Epithelial cell of proximal tubule (primary cell): ENCODE data around the gene DOCK10. TPM values are rescaled to one million over a fixed set of nuclear protein-coding genes. Genes with fewer than 3 reads are reported as not detected.

Experiments
- DNase-seq: peaks from one replicate; pipeline ENCODE4 v3.0.0-alpha.2; 2011; ENCODE audit warnings: low read depth
- H3K4me3 ChIP-seq: 2 replicates; pipeline ENCODE4 v1.5.1; 2011; ENCODE audit warnings: low read depth, mild to moderate bottlenecking, low read length
- total RNA-seq: library from RNA; depleted of rRNA; stranded (reverse); fragments of >200 nt; gene quantifications from 2 replicates; pipeline ENCODE4 v1.2.3, GENCODE V29; 2015
- TF ChIP-seq, protein P1 (sequence below): conservative IDR thresholded peaks from 2 replicates; pipeline ENCODE4 v1.5.1; 2012; ENCODE audit warnings: low read depth, mild to moderate bottlenecking, low read length

Gene DOCK10
- total RNA-seq, 1 donor from 2014 or later: 2.1 TPM

DNA sequence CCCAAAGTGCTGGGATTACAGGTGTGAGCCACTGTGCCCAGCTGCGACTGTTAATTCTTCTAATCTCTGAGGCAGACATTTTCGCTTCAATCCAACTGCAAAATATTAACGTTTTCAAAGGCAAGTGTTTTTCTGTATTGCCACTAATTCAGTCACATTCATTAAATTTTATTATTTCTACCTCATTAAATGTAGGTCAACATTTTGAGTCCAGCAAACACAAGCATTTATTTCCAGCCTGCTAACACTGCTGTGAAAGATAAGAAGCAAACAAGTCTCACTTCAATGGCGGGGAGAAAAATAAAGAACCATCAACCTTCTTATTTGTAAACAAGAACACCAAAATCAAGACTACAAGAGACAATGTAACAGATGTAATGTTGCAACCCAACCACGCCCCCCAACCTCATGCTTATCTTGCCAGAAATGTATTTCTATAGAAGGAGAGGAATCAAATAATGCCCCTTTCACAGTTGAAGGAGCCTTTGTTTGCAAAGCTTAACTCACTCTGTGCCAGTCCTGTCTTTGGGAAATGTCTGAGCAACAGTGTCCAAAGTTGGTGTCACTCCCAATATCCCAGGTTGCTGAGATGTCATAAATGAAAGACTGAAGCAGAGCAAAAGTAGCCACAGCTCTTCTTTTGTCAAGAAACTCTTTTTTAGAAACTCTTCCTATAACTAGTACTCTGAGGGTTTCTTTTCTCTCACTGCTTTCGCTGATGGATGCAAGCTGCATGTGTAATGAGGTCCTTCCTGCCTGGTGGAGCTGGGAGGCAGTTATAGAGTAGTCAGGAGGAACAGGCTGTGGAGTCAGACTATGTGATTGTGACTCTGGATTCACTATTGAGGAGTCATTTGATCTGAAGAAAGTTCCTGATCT, 8.6 kb downstream of the DOCK10 start:
- H3K4me3 ChIP-seq: no peak overlapping the region
- TF ChIP-seq, protein P1, sequence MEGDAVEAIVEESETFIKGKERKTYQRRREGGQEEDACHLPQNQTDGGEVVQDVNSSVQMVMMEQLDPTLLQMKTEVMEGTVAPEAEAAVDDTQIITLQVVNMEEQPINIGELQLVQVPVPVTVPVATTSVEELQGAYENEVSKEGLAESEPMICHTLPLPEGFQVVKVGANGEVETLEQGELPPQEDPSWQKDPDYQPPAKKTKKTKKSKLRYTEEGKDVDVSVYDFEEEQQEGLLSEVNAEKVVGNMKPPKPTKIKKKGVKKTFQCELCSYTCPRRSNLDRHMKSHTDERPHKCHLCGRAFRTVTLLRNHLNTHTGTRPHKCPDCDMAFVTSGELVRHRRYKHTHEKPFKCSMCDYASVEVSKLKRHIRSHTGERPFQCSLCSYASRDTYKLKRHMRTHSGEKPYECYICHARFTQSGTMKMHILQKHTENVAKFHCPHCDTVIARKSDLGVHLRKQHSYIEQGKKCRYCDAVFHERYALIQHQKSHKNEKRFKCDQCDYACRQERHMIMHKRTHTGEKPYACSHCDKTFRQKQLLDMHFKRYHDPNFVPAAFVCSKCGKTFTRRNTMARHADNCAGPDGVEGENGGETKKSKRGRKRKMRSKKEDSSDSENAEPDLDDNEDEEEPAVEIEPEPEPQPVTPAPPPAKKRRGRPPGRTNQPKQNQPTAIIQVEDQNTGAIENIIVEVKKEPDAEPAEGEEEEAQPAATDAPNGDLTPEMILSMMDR: no peak
- no peak for DNase-seq

DNA sequence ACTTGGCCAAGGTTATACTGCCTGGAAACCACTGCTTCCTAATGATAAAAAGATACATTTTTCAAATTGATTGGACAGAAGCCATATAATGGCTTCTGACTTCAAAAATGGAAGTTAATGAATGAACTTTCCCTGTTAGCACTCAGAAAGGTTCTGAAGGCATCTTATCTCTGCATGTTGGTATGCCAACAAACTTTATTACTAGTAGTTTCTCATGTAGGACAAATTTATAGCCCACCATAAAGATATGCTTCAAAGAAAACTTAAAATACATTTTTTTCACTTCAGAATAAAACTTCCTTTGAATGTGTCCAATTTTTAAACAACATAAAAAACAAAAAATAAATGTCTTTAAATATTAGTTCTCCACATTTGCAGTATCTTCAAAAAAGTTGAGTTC, 10.0 kb downstream of the DOCK10 start:
- no peak overlapping the region for H3K4me3 ChIP-seq
- TF ChIP-seq, protein P1: no peak
- DNase-seq: no peak

DNA sequence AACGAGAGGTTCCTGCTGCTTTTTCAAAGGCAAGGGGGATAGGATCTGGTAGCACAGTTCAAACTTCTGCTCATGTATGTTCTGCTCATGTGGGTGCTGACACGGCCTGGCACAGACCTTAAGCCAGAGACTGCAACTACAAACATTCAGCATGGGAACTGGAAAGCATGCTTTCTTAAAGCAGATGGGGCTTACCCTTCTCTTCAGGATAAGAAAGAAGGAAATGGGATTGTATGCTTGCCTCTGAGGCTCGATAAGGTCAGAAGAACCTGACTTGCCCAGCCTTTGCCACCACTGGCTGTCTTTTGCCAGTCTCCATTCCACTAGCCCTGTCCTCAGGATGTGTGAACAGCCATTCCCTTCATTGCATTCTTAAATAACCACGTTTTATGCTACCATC, 10.7 kb downstream of the DOCK10 start:
- TF ChIP-seq, protein P1: no peak
- H3K4me3 ChIP-seq: no peak overlapping the region
- DNase-seq: no peak

DNA sequence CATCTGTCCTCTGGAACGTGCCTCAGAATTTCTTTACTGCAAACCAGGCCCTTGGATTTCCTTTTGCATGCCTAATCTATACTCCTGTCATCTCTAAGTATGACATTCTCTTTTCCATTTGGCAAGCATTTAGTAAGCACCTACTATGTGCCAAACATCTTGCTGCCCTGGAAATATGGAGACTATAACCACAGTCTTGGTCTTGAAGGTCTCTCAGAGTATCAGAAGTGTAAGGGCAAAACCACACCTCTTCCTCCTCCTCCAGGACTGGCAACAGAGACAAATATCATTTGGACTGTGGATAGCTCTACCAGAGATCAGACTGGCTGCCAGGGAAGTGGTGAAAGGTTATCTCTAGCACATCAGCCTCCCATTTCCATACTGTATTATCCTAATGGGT, 11.4 kb downstream of the DOCK10 start:
- TF ChIP-seq, protein P1: no peak

DNA sequence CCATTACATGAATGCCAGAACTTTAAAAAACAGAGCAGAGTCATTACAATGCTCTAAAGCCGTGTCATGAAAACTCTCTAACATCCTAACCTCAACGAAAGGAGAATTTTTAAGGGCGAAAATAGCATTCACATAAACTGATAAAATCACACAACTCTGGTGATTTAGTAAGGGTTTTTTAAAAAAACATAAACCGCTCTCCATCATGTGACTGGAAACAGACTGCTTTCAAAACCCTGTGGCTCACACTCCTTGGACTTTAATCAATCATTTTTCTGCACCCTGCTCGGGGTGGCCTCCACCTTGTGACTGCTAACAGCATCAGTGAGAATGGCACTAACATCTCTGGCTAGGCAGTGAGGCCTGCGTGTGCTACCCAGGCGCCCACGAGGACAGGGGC, 12.1 kb downstream of the DOCK10 start:
- no peak for DNase-seq
- H3K4me3 ChIP-seq: no peak overlapping the region
- TF ChIP-seq, protein P1: no peak

More for the DNA sequence above, 11.4 kb downstream of the DOCK10 start:
- DNase-seq: no peak
- no peak overlapping the region for H3K4me3 ChIP-seq

DNA sequence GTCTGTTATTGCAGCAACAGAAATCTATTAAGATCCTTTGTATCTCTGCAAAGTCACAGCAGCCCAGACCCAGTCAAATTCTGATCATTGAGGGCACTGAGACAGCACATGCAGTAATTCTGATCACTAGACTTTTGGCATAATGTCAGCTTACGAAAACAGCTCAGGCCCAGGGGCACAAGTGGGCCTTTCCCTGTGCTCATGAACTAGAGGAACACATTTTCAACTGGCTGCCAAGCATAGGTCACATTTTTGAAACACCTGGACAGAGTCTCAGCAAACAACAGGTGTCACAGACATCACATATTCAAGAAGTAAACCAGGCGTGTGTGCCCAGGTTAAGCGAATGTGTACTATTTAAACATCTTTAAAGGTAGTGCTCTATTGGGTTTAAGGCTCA, 13.7 kb downstream of the DOCK10 start:
- no peak for DNase-seq
- H3K4me3 ChIP-seq: no peak overlapping the region
- TF ChIP-seq, protein P1: no peak

DNA sequence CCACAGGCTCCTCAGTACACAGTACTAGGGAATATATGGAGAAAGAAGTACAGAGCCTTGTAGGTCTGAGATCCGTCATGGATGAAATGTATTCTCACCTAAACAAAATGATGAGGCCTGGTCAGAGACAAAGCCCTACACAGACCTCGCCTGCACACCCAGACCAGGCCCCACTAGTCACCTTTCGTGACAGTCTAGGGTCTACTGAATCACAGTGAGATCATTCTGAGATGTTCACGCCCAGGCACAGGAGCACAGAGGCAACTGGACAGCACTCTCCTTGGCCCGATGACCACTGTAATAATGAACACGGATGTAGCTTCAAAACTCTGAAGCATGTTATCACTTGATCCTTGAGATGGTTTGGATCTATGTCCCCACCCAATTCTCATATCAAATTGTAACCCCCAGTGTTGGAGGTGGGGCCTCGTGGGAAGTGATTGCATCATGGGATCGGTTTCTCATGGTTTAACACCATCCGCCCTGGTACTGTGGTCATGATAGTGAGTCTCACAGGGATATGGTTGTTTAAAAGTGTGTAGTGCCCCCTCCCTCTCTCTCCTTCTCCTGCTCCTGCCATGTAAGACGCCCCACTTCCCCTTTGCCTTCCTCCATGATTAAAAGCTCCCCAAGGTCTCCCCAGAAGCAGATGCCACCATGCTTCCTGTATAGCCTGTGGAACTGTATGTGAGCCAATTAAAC, 15.1 kb downstream of the DOCK10 start:
- TF ChIP-seq, protein P1: no peak
- no peak for DNase-seq
- H3K4me3 ChIP-seq: no peak overlapping the region
